Measurements from ENCODE around the gene CADM1.

- no peak for TF ChIP-seq POLR2AphosphoS5 (IDR thresholded peaks at IDR 0.05)
- TF ChIP-seq CTCF (IDR thresholded peaks at IDR 0.05): no peak
- no peak for TF ChIP-seq POLR2A (IDR thresholded peaks at IDR 0.05)
Observed at GRCh38 chr11:115202074-115202473, 302.1 kb downstream of the CADM1 start.

Data from prostate gland (tissue), 2 donors.